GM23338 (cell line): Measurements from ENCODE around the gene CLDN16. TPM values are rescaled to one million over a fixed set of nuclear protein-coding genes. Genes with fewer than 3 reads are reported as not detected.

Experiments used
- ATAC-seq: fragments of 200-7000 bp; cut with Tn5 transposase; 3 replicates; pipeline ENCODE4 v1.9.1; 2020
- DNase-seq: peaks from one replicate; pipeline ENCODE4 v3.0.0-alpha.2; 2015; ENCODE audit warnings: low spot score
- H2AFZ ChIP-seq: fragments of 200-600 bp; sonication (generic); 2 replicates; pipeline ENCODE4 v1.8.0; 2016; ENCODE audit warnings: antibody characterized with exemption, mild to moderate bottlenecking, moderate library complexity
- H3F3A ChIP-seq: fragments of 200-600 bp; sonication (generic); replicated peaks from 2 replicates; pipeline ENCODE4 v1.8.0; 2017; ENCODE audit warnings: antibody characterized with exemption, mixed run types, low read depth
- H3K27ac ChIP-seq: fragments of 200-600 bp; sonication (generic); 2 replicates; pipeline ENCODE4 v1.6.1; 2016; ENCODE audit warnings: low read depth
- H3K27me3 ChIP-seq: fragments of 200-600 bp; sonication (generic); 2 replicates; pipeline ENCODE4 v1.8.0; 2016; ENCODE audit warnings: mild to moderate bottlenecking, mixed run types, moderate library complexity; ENCODE audit not compliant: insufficient read depth
- H3K36me3 ChIP-seq: fragments of 200-600 bp; sonication (generic); 2 replicates; pipeline ENCODE4 v1.8.0; 2016; ENCODE audit warnings: mild to moderate bottlenecking; ENCODE audit not compliant: insufficient read depth
- H3K4me1 ChIP-seq: fragments of 200-600 bp; sonication (generic); 2 replicates; pipeline ENCODE4 v1.8.0; 2016; ENCODE audit warnings: mild to moderate bottlenecking, moderate library complexity; ENCODE audit not compliant: insufficient read depth
- H3K4me2 ChIP-seq: fragments of 200-600 bp; sonication (generic); 2 replicates; pipeline ENCODE4 v1.7.1; 2017; ENCODE audit warnings: mixed run types
- H3K4me3 ChIP-seq: fragments of 200-600 bp; sonication (generic); 2 replicates; pipeline ENCODE4 v1.6.1; 2016; ENCODE audit warnings: mixed run types
- H3K79me2 ChIP-seq: fragments of 200-600 bp; sonication (generic); replicated peaks from 2 replicates; pipeline ENCODE4 v1.8.0; 2017; ENCODE audit warnings: mild to moderate bottlenecking; ENCODE audit not compliant: insufficient read depth
- H3K9me2 ChIP-seq: fragments of 200-600 bp; sonication (generic); 2 replicates; pipeline ENCODE4 v1.8.0; 2017; ENCODE audit not compliant: insufficient read depth
- H4K20me1 ChIP-seq: fragments of 200-600 bp; sonication (generic); replicated peaks from 2 replicates; pipeline ENCODE4 v1.8.0; 2017; ENCODE audit warnings: mild to moderate bottlenecking; ENCODE audit not compliant: insufficient read depth
- H3K27ac Mint-ChIP-seq: 2 replicates; pipeline ENCODE4 v1.8.0; 2020; ENCODE audit warnings: inconsistent platforms, mild to moderate bottlenecking, moderate library complexity, mixed read lengths
- H3K27me3 Mint-ChIP-seq: 3 replicates; pipeline ENCODE4 v1.8.0; 2022; ENCODE audit warnings: low read depth, mild to moderate bottlenecking, moderate library complexity, mixed read lengths, inconsistent platforms; ENCODE audit not compliant: insufficient read depth, poor library complexity
- H3K36me3 Mint-ChIP-seq: 3 replicates; pipeline ENCODE4 v1.8.0; 2021; ENCODE audit warnings: low read depth, mild to moderate bottlenecking, inconsistent platforms, moderate library complexity, mixed read lengths
- H3K4me1 Mint-ChIP-seq: 3 replicates; pipeline ENCODE4 v1.8.0; 2020; ENCODE audit warnings: mild to moderate bottlenecking, inconsistent platforms, mixed read lengths
- H3K4me3 Mint-ChIP-seq: 3 replicates; pipeline ENCODE4 v1.8.0; 2021; ENCODE audit warnings: moderate library complexity, mild to moderate bottlenecking, inconsistent platforms, mixed read lengths
- H3K9me3 Mint-ChIP-seq: 3 replicates; pipeline ENCODE4 v1.8.0; 2020; ENCODE audit warnings: moderate library complexity, mild to moderate bottlenecking, inconsistent platforms, mixed read lengths
- NANOG ChIP-seq: IDR thresholded peaks from 2 replicates; pipeline ENCODE4 v1.6.1; 2016; ENCODE audit warnings: antibody characterized with exemption, borderline replicate concordance
- STAT1 ChIP-seq: IDR thresholded peaks from one replicate; pipeline ENCODE4 v1.6.1; 2016; ENCODE audit warnings: antibody characterized with exemption; ENCODE audit not compliant: unreplicated experiment
- ZNF114 ChIP-seq: fragments of 250-450 bp; sonication (Bioruptor Pico); IDR thresholded peaks from 2 replicates; pipeline ENCODE4 v1.5.0; 2020; ENCODE audit warnings: mild to moderate bottlenecking, moderate library complexity
- polyA plus RNA-seq: library from polyadenylated mRNA; unstranded; fragments of >200 nt; fragmentation: Nextera tagmentation; extraction: Ambion mirVana; gene quantifications from 2 replicates; pipeline ENCODE4 v1.2.1, GENCODE V29; 2016
- total RNA-seq: library from RNA; depleted of rRNA; stranded (reverse); fragments of >200 nt; shearing (Covaris generic); gene quantifications from 2 replicates; pipeline ENCODE4 v1.2.3, GENCODE V29; 2014
- TF ChIP-seq, protein P1 (sequence below), 2 experiments: fragments of 200-600 bp in 1 of 2; sonication (generic) in 1 of 2; conservative IDR thresholded peaks; 2 replicates each; pipeline versions ENCODE4 v1.5.1 to v1.6.1; 2016 to 2017; ENCODE audit warnings: antibody characterized with exemption in 2 of 2, low read depth in 2 of 2, mild to moderate bottlenecking in 2 of 2, moderate library complexity in 1 of 2
- TF ChIP-seq, protein P2 (sequence below): fragments of 250-450 bp; sonication (Bioruptor Pico); IDR thresholded peaks from 2 replicates; pipeline ENCODE4 v1.5.0; 2020; ENCODE audit warnings: mild to moderate bottlenecking, moderate library complexity

CLDN16 gene
- total and polyA plus RNA-seq, 2 experiments from 2014 or later, result 0.06 TPM; not detected in 1

DNA sequence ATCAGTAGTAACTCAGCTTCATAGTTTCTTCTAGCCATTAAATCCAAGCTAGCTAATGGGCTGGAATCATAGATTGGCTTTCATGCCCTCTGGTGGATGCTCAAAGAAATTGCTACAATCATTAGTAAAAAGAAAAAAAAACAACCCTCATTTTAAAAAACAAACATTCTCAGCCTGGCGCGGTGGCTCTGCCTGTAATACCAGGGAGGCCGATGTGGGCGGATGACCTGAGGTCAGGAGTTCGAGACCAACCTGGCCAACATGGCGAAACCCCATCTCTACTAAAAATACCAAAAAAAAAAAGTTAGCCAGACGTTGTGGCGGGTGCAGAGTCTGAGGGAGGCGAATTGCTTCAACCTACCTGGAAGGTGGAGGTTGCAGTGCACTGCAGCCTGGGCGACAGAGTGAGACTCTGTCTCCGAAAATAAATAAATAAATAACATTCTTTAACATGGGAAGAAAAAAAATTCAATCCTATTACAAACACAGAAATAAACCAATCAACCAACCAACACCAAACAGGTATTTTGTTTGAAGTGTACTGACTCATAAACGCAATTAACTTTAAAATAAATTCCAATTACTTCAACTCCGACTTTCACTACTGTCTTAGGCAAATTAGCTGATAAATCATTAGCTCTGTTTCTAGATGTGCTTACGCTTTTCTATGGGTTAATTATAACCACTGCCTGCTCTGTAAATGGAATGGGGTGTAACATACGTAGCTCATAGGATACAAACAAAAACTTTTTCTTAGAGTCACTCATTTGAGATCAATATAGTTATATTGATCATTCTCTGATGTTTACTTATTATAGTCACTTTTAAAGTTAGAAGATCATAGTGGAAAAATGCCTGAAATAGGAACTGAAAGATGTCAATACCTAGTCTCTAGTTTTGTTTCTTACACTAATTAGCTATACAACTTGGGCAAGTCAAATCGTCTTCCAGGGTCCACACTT lies 36.8 kb downstream of the CLDN16 start:
- peak; percentile 86 for DNase-seq
- no peaks in the 10 kb centered on the region for H3K36me3 Mint-ChIP-seq
- Histone ChIP-seq H3K27me3 (no peaks in the 10 kb centered on the region), H3F3A (no peaks in the 10 kb centered on the region), H3K9me2 (no peaks in the 10 kb centered on the region), H3K4me2 (no peak overlapping the region), H3K4me3 (no peak overlapping the region), H3K4me1 (no peaks in the 10 kb centered on the region), H3K36me3 (no peaks in the 10 kb centered on the region), H3K27ac (no peak overlapping the region), H2AFZ (no peak overlapping the region), H4K20me1 (no peaks in the 10 kb centered on the region), H3K79me2 (no peaks in the 10 kb centered on the region)
- H3K27ac Mint-ChIP-seq, result peak overlapping the region; percentile 78; the same call in 1 of the 2 replicates
- ATAC-seq, result peak; percentile 98
- H3K27me3 Mint-ChIP-seq, result peaks cover 4% of the 10 kb centered on the region
- H3K4me1 Mint-ChIP-seq, result no peaks in the 10 kb centered on the region
- H3K4me3 Mint-ChIP-seq, result no peak overlapping the region
- TF ChIP-seq NANOG, result no peak
- no peak for TF ChIP-seq STAT1
- TF ChIP-seq, protein P1, sequence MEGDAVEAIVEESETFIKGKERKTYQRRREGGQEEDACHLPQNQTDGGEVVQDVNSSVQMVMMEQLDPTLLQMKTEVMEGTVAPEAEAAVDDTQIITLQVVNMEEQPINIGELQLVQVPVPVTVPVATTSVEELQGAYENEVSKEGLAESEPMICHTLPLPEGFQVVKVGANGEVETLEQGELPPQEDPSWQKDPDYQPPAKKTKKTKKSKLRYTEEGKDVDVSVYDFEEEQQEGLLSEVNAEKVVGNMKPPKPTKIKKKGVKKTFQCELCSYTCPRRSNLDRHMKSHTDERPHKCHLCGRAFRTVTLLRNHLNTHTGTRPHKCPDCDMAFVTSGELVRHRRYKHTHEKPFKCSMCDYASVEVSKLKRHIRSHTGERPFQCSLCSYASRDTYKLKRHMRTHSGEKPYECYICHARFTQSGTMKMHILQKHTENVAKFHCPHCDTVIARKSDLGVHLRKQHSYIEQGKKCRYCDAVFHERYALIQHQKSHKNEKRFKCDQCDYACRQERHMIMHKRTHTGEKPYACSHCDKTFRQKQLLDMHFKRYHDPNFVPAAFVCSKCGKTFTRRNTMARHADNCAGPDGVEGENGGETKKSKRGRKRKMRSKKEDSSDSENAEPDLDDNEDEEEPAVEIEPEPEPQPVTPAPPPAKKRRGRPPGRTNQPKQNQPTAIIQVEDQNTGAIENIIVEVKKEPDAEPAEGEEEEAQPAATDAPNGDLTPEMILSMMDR (conservative IDR thresholded peaks at IDR 0.05; ENCODE audit: low read depth in 2 of 2), result peak; percentile 64 to 78
- 0 out of 2 replicates have a peak, but pooled peaks have one; percentile 42 for TF ChIP-seq ZNF114
- TF ChIP-seq, protein P2, sequence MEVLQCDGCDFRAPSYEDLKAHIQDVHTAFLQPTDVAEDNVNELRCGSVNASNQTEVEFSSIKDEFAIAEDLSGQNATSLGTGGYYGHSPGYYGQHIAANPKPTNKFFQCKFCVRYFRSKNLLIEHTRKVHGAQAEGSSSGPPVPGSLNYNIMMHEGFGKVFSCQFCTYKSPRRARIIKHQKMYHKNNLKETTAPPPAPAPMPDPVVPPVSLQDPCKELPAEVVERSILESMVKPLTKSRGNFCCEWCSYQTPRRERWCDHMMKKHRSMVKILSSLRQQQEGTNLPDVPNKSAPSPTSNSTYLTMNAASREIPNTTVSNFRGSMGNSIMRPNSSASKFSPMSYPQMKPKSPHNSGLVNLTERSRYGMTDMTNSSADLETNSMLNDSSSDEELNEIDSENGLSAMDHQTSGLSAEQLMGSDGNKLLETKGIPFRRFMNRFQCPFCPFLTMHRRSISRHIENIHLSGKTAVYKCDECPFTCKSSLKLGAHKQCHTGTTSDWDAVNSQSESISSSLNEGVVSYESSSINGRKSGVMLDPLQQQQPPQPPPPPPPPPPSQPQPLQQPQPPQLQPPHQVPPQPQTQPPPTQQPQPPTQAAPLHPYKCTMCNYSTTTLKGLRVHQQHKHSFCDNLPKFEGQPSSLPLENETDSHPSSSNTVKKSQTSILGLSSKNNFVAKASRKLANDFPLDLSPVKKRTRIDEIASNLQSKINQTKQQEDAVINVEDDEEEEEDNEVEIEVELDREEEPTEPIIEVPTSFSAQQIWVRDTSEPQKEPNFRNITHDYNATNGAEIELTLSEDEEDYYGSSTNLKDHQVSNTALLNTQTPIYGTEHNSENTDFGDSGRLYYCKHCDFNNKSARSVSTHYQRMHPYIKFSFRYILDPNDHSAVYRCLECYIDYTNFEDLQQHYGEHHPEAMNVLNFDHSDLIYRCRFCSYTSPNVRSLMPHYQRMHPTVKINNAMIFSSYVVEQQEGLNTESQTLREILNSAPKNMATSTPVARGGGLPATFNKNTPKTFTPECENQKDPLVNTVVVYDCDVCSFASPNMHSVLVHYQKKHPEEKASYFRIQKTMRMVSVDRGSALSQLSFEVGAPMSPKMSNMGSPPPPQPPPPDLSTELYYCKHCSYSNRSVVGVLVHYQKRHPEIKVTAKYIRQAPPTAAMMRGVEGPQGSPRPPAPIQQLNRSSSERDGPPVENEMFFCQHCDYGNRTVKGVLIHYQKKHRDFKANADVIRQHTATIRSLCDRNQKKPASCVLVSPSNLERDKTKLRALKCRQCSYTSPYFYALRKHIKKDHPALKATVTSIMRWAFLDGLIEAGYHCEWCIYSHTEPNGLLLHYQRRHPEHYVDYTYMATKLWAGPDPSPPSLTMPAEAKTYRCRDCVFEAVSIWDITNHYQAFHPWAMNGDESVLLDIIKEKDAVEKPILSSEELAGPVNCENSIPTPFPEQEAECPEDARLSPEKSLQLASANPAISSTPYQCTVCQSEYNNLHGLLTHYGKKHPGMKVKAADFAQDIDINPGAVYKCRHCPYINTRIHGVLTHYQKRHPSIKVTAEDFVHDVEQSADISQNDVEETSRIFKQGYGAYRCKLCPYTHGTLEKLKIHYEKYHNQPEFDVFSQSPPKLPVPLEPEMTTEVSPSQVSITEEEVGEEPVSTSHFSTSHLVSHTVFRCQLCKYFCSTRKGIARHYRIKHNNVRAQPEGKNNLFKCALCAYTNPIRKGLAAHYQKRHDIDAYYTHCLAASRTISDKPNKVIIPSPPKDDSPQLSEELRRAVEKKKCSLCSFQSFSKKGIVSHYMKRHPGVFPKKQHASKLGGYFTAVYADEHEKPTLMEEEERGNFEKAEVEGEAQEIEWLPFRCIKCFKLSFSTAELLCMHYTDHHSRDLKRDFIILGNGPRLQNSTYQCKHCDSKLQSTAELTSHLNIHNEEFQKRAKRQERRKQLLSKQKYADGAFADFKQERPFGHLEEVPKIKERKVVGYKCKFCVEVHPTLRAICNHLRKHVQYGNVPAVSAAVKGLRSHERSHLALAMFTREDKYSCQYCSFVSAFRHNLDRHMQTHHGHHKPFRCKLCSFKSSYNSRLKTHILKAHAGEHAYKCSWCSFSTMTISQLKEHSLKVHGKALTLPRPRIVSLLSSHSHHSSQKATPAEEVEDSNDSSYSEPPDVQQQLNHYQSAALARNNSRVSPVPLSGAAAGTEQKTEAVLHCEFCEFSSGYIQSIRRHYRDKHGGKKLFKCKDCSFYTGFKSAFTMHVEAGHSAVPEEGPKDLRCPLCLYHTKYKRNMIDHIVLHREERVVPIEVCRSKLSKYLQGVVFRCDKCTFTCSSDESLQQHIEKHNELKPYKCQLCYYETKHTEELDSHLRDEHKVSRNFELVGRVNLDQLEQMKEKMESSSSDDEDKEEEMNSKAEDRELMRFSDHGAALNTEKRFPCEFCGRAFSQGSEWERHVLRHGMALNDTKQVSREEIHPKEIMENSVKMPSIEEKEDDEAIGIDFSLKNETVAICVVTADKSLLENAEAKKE (CRISPR knock-in tag), result no peak
- peaks cover 3% of the 10 kb centered on the region; the same call in 2 of the 3 replicates for H3K9me3 Mint-ChIP-seq
